Fibroblast of skin of right biceps (primary cell): ENCODE data around the gene EIF6.

Experiments used
- DNase-seq: peaks from one replicate; pipeline ENCODE4 v3.0.0-alpha.2; 2013

Gene EIF6

DNA sequence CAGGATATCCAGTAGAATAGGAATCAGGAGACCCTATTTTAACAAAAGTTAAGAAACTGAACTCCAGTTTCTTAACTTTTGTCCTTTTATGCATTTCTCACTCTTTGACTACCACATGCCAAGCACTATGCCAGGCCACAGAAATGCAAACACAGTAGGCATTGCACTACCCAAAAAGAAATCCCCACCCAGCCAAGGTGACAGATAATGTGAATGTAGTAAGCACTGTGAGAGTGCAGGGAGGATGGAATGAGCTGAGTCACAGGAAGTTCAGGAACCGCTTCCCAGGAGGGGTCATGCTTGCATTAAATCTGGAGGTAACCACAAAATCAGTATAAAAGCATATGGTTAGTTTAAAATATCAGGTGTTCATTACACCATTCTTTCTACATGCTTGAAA is 27.7 kb upstream of the EIF6 start:
- DNase-seq: peak; percentile 92

DNA sequence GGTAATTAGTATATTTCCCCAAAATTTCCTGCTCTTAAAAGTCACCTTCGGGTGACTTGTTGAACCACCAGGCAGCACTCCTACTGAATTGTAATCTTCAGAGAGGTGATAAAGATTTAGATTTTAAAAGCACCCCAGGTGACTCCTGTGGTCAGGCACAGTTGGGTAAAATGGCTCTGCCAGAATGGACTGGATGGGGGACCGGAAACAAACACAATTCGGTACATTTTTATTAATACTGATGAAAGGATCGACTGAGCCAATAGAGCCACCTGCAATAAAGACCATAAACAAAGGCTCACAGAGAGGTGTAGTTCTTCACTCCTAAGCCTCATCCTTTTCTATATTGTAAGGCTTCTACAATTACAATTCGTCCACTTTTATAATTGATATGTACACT is 27.2 kb upstream of the EIF6 start:
- DNase-seq: no peak

DNA sequence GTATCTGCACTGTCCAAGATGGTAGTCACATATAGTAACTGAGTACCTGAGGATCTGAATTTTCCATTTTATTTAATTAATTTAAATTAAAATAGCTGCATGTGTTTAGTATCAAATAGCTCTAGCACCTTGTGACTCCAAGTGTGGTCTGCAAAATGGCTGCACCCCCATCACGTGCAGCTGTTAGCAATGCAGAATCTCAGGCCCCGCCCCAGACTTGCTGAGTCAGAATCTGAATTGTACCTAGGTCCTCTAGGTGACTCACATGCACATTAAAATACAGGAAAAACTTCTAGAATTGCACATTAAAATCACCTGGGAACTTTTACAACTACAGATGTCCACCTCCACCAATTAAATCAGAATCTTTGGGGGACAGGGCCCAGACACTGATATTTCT is 26.8 kb upstream of the EIF6 start:
- DNase-seq: peak; percentile 62

- DNase-seq: peak; percentile 86
Measured at GRCh38 chr20:35307666-35308653, 23.4 kb upstream of the EIF6 start.

DNA sequence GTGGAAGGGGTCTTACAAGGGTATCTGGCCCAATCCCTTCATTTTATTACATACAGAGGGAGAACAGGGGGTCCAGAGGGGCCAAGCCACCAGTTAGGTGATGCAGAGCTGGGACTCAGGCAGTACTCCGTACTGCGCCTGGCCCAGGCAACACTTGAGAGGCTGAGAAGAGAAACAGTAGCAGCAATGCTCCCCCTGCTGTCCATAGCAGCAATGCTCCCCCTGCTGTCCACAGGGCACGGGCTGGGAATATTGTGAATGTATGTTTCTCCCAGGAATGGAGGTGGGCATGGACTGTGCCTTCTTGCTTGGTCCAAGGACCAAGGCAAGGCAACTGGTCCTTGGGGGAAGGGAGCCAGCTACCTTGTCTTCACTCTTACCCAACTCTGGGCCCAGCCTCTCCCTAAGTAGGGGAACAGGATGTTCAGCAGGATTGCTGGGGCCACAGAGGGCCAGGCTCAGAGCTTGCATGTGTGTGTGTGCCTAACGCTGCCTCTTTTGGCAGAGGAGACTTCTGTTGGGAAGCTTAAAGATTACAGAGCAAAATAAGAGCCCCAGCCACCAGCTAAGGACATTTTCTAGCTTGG is 22.5 kb upstream of the EIF6 start:
- DNase-seq: peak; percentile 82

- peak; percentile 100 for DNase-seq
Measured at GRCh38 chr20:35305682-35306556, 21.3 kb upstream of the EIF6 start.

- DNase-seq: no peak
Measured at GRCh38 chr20:35304956-35305355, 20.4 kb upstream of the EIF6 start.

DNA sequence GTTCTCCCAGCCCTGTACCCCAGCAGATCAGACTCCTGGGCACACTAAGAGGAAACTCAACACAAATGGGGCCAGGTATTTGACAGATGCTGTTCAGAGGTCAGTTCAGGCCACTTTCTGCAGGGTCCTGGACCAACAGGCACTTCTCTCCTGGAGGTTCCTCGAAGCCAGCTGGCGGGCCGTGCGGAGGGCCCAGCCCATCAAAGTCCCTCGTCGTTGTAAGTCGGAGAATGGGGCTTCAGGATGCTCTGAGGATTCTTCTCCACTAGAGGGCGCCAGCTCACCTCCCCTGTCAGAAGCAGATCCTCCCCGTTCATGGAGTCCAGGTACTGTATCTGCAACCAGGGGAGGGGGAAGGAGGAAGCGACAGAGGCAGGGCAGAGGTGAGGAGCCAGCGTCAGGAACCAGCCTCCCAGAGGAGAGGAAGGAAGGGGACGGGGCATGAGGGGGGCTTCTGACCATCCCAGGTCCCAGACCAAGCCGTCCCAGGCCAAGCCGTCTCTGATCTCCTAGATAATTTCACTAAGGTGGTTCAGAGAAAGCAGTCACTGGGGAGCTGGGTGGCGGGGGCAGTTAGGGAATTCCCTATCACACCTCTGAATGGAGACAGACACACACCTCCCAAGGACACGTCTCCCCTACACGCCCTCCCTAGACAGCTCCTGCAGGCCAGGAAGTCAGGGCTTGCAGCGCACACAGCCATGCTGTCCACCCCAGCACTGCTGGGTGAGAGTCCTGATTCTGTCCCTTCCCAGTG is 19.3 kb upstream of the EIF6 start:
- peak; percentile 90 for DNase-seq

DNA sequence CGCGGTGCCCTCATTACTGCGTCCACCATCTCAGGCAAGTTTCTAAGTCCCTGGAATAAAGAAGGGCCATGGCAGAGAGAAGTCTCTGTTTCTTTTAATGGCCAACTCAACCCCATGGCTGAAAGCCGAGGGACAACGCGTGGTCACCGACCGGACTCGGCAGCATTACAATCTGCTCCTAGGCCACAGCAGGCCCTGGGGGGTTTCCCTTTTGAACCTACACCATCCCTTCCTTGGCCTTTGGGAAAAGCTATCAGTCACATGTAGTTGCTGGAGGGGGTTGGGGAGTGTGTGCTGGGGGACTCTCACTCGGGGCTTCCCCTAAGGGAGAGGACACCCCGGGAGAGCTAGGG is 18.8 kb upstream of the EIF6 start:
- DNase-seq: no peak

- DNase-seq: peak; percentile 89
Measured at GRCh38 chr20:35302421-35303335, 18.1 kb upstream of the EIF6 start.

GRCh38 chr20:35301426-35301825 is 16.9 kb upstream of the EIF6 start:
- DNase-seq: no peak

GRCh38 chr20:35300469-35301262 is 16.1 kb upstream of the EIF6 start:
- DNase-seq: no peak

GRCh38 chr20:35299780-35300179 is 15.2 kb upstream of the EIF6 start:
- no peak for DNase-seq

DNA sequence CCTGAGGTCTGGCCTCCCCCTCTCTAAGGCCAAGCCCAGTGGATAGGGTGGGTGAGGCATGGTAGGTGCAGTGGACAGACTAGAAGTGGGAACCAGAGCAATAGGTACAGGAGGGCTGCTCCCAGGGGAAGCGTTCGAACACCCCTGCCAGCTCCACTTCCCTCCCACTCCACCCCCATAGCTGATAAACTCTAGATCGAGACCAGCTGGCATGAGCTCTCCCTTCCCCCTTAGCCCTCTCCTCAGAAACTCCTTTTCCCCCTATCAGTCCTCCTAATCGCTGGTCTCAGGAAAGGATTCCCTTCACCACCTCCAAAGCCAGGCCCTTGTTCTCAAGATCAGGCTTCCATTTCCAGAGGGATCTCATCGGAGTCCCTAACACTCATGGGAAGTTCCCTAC is 13.7 kb upstream of the EIF6 start:
- DNase-seq: no peak

- no peak for DNase-seq
Measured at GRCh38 chr20:35297740-35298139, 13.2 kb upstream of the EIF6 start.

DNA sequence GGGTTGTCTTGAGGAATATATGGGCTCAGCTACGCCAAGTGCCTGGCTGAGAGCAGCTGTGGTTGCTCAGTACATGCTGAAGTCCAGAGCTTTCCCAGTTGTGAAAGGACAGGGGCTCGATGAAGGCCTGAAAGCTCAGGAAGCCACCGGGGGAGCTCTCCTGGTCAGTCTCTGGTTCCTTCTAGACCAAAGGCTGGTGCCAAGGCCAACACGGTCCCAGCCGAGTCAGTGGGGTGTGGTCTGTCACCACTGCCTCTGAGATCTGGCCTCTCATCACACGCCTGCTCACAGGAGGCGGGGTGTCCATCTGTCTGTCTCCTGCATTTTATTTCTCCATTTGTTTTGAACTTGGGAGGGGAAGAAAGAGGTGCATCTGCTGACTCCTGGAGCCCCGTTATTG is 12.6 kb upstream of the EIF6 start:
- DNase-seq: no peak

DNA sequence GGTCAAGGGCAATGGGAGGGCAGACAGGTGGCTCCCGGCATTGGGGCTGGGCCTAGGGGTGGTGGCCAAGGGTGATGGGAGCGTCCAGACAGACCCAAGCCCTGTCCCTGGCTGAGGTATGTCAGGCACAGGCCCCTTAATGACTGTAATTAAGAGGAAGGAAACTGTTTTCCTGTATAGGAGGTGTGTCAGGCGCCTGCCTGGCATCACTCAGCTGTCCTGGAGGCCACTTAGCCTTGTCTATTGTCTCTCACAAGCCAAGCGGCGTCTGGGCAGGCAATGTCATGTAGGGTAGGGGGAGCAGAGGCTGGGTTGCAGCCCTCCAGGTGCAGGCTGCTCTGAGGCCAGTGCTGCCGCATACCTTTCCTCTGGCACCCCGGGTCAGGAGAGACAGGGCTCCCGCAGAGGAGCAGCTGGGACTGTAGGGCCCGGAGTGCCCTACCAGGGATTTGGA is 11.6 kb upstream of the EIF6 start:
- no peak for DNase-seq

DNA sequence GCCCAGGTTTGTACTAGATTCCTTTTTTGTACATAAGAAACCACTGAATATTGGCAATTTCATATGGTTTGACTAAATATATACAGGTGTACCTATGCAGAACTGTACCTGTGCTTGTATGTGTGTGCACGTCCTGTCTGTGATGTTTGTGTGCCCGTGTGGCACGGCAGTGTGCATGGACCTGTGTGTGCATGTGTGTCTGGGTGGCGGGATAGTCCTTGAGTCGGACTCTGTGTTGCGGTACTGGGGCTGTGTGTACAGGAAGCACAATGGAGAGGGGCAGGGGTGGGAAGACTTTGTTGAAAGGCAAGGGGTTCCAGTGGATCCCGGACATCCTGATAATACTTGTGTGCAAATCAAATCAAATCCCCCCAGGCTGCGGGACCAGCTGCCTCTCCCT is 11.1 kb upstream of the EIF6 start:
- no peak for DNase-seq

DNA sequence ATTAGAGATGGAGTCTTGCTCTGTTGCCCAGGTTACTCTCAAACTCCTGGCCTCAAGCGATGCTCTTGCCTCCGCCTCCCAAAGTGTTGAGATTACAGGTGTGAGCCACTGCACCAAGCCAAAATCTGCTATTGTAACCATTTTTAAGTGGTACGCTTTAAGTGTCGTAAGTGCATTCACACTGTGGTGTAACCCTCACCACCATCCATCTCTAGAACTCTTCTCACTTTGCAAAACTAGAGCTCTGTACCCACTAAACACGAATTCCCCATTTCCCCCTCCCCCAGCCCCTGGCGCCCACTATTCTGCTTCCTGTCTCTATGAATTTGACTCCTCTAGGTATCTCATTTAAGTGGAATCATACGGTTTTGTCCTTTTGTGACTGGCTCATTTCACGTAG is 10.5 kb upstream of the EIF6 start:
- DNase-seq: no peak

- no peak for DNase-seq
Measured at GRCh38 chr20:35294293-35294685, 9.7 kb upstream of the EIF6 start.
